A549 (cell line): Measurements from ENCODE around the gene FAM3A. TPM values are rescaled to one million over a fixed set of nuclear protein-coding genes. Genes with fewer than 3 reads are reported as not detected.
A peak's percentile ranks its signal among the peaks of the same experiment; 100 is the strongest.

Source experiments
- ATAC-seq, 2 experiments: fragments of 200-7000 bp in 1 of 2; fragments of >200 bp in 1 of 2; cut with Nextera tagmentation in 1 of 2; cut with Tn5 transposase in 1 of 2; 3 replicates each; pipeline versions ENCODE4 v1.8.0 to v1.9.1; 2018 to 2020; ENCODE audit warnings: mild to moderate bottlenecking in 1 of 2, moderate library complexity in 1 of 2
- CTCF ChIA-PET: fragments of 300-600 bp; sonication (Branson Sonifier 250); formaldehyde crosslinking; extraction: SDS; loops from one replicate; lab custom pipeline; 2021; ENCODE audit warnings: antibody characterized with exemption, inconsistent platforms; lab: Yijun Ruan, JAX
- POLR2A ChIA-PET: fragments of 350-600 bp; formaldehyde crosslinking; extraction: SDS; loops from one replicate; lab custom pipeline; 2021; ENCODE audit warnings: antibody characterized with exemption, inconsistent platforms; lab: Yijun Ruan, JAX
- DNase-seq, 2 experiments: peaks; one replicate each; pipeline versions ENCODE4 v3.0.0 to v3.0.0-alpha.2; 2011 to 2016; ENCODE audit warnings: low read depth in 1 of 2, low spot score in 1 of 2
- FAIRE-seq: peaks from 2 replicates; lab custom pipeline; 2011; peaks lifted over from hg19 to GRCh38; lab: Jason Lieb, UNC
- H3K27ac ChIP-seq, 2 experiments: fragments of >200 bp; sonication (Bioruptor Twin); formaldehyde crosslinking; 3 replicates each; pipeline ENCODE4 v1.5.1; 2016 to 2017
- H3K4me1 ChIP-seq: fragments of >200 bp; sonication (Bioruptor Twin); formaldehyde crosslinking; 3 replicates; pipeline ENCODE4 v1.6.1; 2016
- H3K4me2 ChIP-seq: fragments of >200 bp; sonication (Bioruptor Twin); formaldehyde crosslinking; 3 replicates; pipeline ENCODE4 v1.6.1; 2016
- H3K4me3 ChIP-seq: fragments of >200 bp; sonication (Bioruptor Twin); formaldehyde crosslinking; 3 replicates; pipeline ENCODE4 v1.5.1; 2016
- H3K9me3 ChIP-seq: fragments of >200 bp; sonication (Bioruptor Twin); formaldehyde crosslinking; 3 replicates; pipeline ENCODE4 v1.6.1; 2016
- BCL3 ChIP-seq: fragments of >200 bp; sonication (Bioruptor Twin); formaldehyde crosslinking; IDR thresholded peaks from 3 replicates; pipeline ENCODE4 v1.6.1; 2016
- BHLHE40 ChIP-seq: IDR thresholded peaks from 2 replicates; pipeline ENCODE4 v1.6.1; 2012; ENCODE audit warnings: low read depth, low read length, inconsistent platforms
- E2F6 ChIP-seq: IDR thresholded peaks from 2 replicates; pipeline ENCODE4 v1.6.1; 2012; ENCODE audit warnings: low read depth, borderline replicate concordance
- ELK1 ChIP-seq: fragments of 150-350 bp; IDR thresholded peaks from 2 replicates; pipeline ENCODE4 v1.6.1; 2014; ENCODE audit warnings: low read depth, mild to moderate bottlenecking, low read length
- EP300 ChIP-seq, 2 experiments: fragments of >200 bp; sonication (Bioruptor Twin); formaldehyde crosslinking; IDR thresholded peaks; 2 replicates in 1 of 2; 3 replicates in 1 of 2; pipeline ENCODE4 v1.6.1; 2016 to 2017
- HOXB5 ChIP-seq: fragments of 250-450 bp; sonication (Bioruptor Pico); IDR thresholded peaks from 2 replicates; pipeline ENCODE4 v1.5.0; 2020; ENCODE audit warnings: mild to moderate bottlenecking, moderate library complexity
- JUN ChIP-seq, 2 experiments: fragments of >200 bp; sonication (Bioruptor Twin); formaldehyde crosslinking; IDR thresholded peaks; 2 replicates in 1 of 2; 3 replicates in 1 of 2; pipeline ENCODE4 v1.6.1; 2016 to 2017
- KDM5A ChIP-seq: fragments of 200-600 bp; sonication (generic); IDR thresholded peaks from 2 replicates; pipeline ENCODE4 v1.6.1; 2016; ENCODE audit warnings: antibody characterized with exemption, mild to moderate bottlenecking
- MAFK ChIP-seq: fragments of 450-650 bp; IDR thresholded peaks from 2 replicates; pipeline ENCODE4 v1.6.1; 2014; ENCODE audit not compliant: partially characterized antibody
- MAZ ChIP-seq: fragments of 150-350 bp; IDR thresholded peaks from 2 replicates; pipeline ENCODE4 v1.6.1; 2014; ENCODE audit warnings: antibody characterized with exemption, low read depth, low read length, borderline replicate concordance
- NR3C1 ChIP-seq: fragments of >200 bp; sonication (Bioruptor Twin); formaldehyde crosslinking; IDR thresholded peaks from 3 replicates; pipeline ENCODE4 v1.6.1; 2017
- PHF8 ChIP-seq: fragments of 200-600 bp; sonication (generic); IDR thresholded peaks from 2 replicates; pipeline ENCODE4 v1.6.1; 2016; ENCODE audit warnings: low read depth, mild to moderate bottlenecking, antibody characterized with exemption, moderate library complexity, borderline replicate concordance
- POLR2AphosphoS2 ChIP-seq: conservative IDR thresholded peaks from 2 replicates; pipeline ENCODE4 v1.6.1; 2012; ENCODE audit warnings: low read length, improper control_type of control experiment, inconsistent platforms
- RAD21 ChIP-seq, 2 experiments: fragments of >200 bp in 1 of 2; sonication (Bioruptor Twin) in 1 of 2; formaldehyde crosslinking in 1 of 2; IDR thresholded peaks in 1 of 2; conservative IDR thresholded peaks in 1 of 2; 2 replicates in 1 of 2; 3 replicates in 1 of 2; pipeline ENCODE4 v1.6.1; 2012 to 2018; ENCODE audit warnings: inconsistent platforms in 1 of 2
- RNF2 ChIP-seq: fragments of 200-600 bp; sonication (generic); IDR thresholded peaks from 2 replicates; pipeline ENCODE4 v1.6.1; 2016; ENCODE audit warnings: low read depth, mild to moderate bottlenecking, antibody characterized with exemption, moderate library complexity, borderline replicate concordance
- SMC3 ChIP-seq: fragments of >200 bp; sonication (Bioruptor Twin); formaldehyde crosslinking; IDR thresholded peaks from 3 replicates; pipeline ENCODE4 v1.6.1; 2018; ENCODE audit warnings: inconsistent platforms
- SREBF2 ChIP-seq: fragments of 450-650 bp; IDR thresholded peaks from 2 replicates; pipeline ENCODE4 v1.6.1; 2014; ENCODE audit warnings: mild to moderate bottlenecking, moderate library complexity
- TFCP2L1 ChIP-seq: fragments of 250-450 bp; sonication (Bioruptor Pico); IDR thresholded peaks from 2 replicates; pipeline ENCODE4 v1.5.0; 2021; ENCODE audit warnings: mild to moderate bottlenecking
- TP53 ChIP-seq: fragments of 250-450 bp; sonication (Bioruptor Pico); IDR thresholded peaks from 2 replicates; pipeline ENCODE4 v1.5.0; 2021; ENCODE audit warnings: mild to moderate bottlenecking, moderate library complexity
- USF2 ChIP-seq: fragments of 450-650 bp; IDR thresholded peaks from 2 replicates; pipeline ENCODE4 v1.6.1; 2014; ENCODE audit warnings: antibody characterized with exemption
- ZFP36 ChIP-seq: fragments of 450-650 bp; IDR thresholded peaks from 2 replicates; pipeline ENCODE4 v1.6.1; 2014; ENCODE audit warnings: borderline replicate concordance; ENCODE audit not compliant: partially characterized antibody
- ZSCAN20 ChIP-seq: fragments of 250-450 bp; sonication (Bioruptor Pico); IDR thresholded peaks from 2 replicates; pipeline ENCODE4 v1.8.0; 2022; ENCODE audit warnings: mild to moderate bottlenecking, moderate library complexity
- WGBS: methylation state at CpG from one replicate; pipeline ENCODE4 v1.1.6; 2017; ENCODE audit errors: missing lambda C conversion rate; 5-methylcytosine and 5-hydroxymethylcytosine counted together
- polyA plus RNA-seq, 4 experiments: library from polyadenylated mRNA; depleted of rRNA in 3 of 4; stranded (reverse); fragments of >200 nt; fragmentation: RNase III in 1 of 4; extraction: RNeasy Plus Mini Kit Qiagen cat#74134 plus additional on column Dnase treatment in 1 of 4; gene quantifications; 2 replicates in 3 of 4; 3 replicates in 1 of 4; pipeline ENCODE4 v1.2.3, GENCODE V29; 2011 to 2017

FAM3A gene
- polyA plus RNA-seq, 2 of the 4 experiments (the other 2 are of a cell fraction) = 21.7 to 36.7 TPM

GRCh38 chrX:154549766-154550165 lies 33.7 kb upstream of the FAM3A start:
- Histone ChIP-seq H3K4me1 (peaks cover 16% of the 10 kb centered on the region; the same call in 2 of the 3 replicates), H3K27ac (no peak overlapping the region), H3K4me2 (peak overlapping the region; percentile 96; the same call in 2 of the 3 replicates), H3K9me3 (no peaks in the 10 kb centered on the region), H3K4me3 (no peak overlapping the region)
- ATAC-seq (no peak), FAIRE-seq (peak; percentile 70), DNase-seq (no peak)
- TF ChIP-seq MAFK = no peak
- TF ChIP-seq PHF8 = no peak
- TF ChIP-seq TFCP2L1 (CRISPR knock-in tag) = no peak
- no peak for TF ChIP-seq USF2
- TF ChIP-seq SREBF2 = no peak
- TF ChIP-seq ZSCAN20 (CRISPR knock-in tag) = no peak
- no peak for TF ChIP-seq BHLHE40
- no peak for TF ChIP-seq ZFP36
- no peak for TF ChIP-seq JUN (IDR thresholded peaks at IDR 0.05)
- no peak for TF ChIP-seq RAD21 (conservative IDR thresholded peaks at IDR 0.05 in 1 of 2, IDR thresholded peaks at IDR 0.05 in 1 of 2)
- TF ChIP-seq HOXB5 (CRISPR knock-in tag) = no peak
- no peak for TF ChIP-seq NR3C1
- no peak for TF ChIP-seq POLR2AphosphoS2
- no peak for TF ChIP-seq EP300 (IDR thresholded peaks at IDR 0.05)
- TF ChIP-seq MAZ = no peak
- TF ChIP-seq BCL3 = no peak
- TF ChIP-seq SMC3 = no peak
- TF ChIP-seq TP53 (CRISPR knock-in tag) = no peak
- TF ChIP-seq ELK1 = no peak
- no peak for TF ChIP-seq RNF2
- ChIA-PET POLR2A (no interaction called here), CTCF (no interaction called here)
- WGBS = 83% methylated on average over 1 of the region's 1 CpG

GRCh38 chrX:154548028-154548316 lies 31.9 kb upstream of the FAM3A start:
- TF ChIP-seq KDM5A = 0 out of 2 replicates have a peak, but pooled peaks have one; percentile 10
- no peak for TF ChIP-seq E2F6
- H3K4me3 ChIP-seq = peak overlapping the region; percentile 95
- ATAC-seq (no peak), FAIRE-seq (no peak), DNase-seq (no peak)
- POLR2A ChIA-PET = no interaction called here
- peak overlapping the region; percentile 96 for H3K4me2 ChIP-seq
- peak overlapping the region; percentile 98 to 100 for H3K27ac ChIP-seq
- H3K4me1 ChIP-seq = peaks cover 34% of the 10 kb centered on the region
- no peaks in the 10 kb centered on the region for H3K9me3 ChIP-seq
- 0% methylated on average over 9 of the region's 9 CpGs for WGBS
- CTCF ChIA-PET = interaction anchor here (0.7 to 0.9 kb wide), 3 partner anchors 13 to 200 kb away, joined by 3 read pairs; no protein-coding TSS in a partner anchor
